Urinary bladder (tissue), 4 donors: ENCODE measurements around the gene CETP. TPM values are rescaled to one million over a fixed set of nuclear protein-coding genes. Genes with fewer than 3 reads are reported as not detected.

Experiments used
- DNase-seq: peaks from one replicate; pipeline ENCODE4 v3.0.0-alpha.2; 2015; ENCODE audit errors: extremely low spot score
- H3K27ac ChIP-seq: one replicate; pipeline ENCODE4 v1.5.1; 2013; ENCODE audit warnings: low read depth, mild to moderate bottlenecking, moderate library complexity
- H3K36me3 ChIP-seq: one replicate; pipeline ENCODE4 v1.6.1; 2013; ENCODE audit warnings: mild to moderate bottlenecking, moderate library complexity; ENCODE audit not compliant: insufficient read depth
- H3K4me1 ChIP-seq: one replicate; pipeline ENCODE4 v1.6.1; 2013; ENCODE audit warnings: mild to moderate bottlenecking, moderate library complexity; ENCODE audit not compliant: insufficient read depth
- H3K4me3 ChIP-seq: one replicate; pipeline ENCODE4 v1.5.1; 2013; ENCODE audit warnings: low read depth, low read length
- WGBS: extraction: QIAGEN DNeasy Blood & Tissue Kit; methylation state at CpG from one replicate; pipeline ENCODE4 v1.1.7; 2013; 5-methylcytosine and 5-hydroxymethylcytosine counted together
- polyA plus RNA-seq: library from polyadenylated mRNA; stranded (reverse); fragments of 200-250 nt; gene quantifications from one replicate; pipeline ENCODE4 v1.2.3, GENCODE V29; 2013
- total RNA-seq: library from RNA; depleted of rRNA; stranded (reverse); fragments of >200 nt; gene quantifications from one replicate; pipeline ENCODE4 v1.2.3, GENCODE V29; 2014
- donor health status: healthy with polysubstance abuse.
- donor health status: healthy.

Gene CETP
- total and polyA plus RNA-seq, 2 donors = 0.25 to 1.6 TPM

DNA sequence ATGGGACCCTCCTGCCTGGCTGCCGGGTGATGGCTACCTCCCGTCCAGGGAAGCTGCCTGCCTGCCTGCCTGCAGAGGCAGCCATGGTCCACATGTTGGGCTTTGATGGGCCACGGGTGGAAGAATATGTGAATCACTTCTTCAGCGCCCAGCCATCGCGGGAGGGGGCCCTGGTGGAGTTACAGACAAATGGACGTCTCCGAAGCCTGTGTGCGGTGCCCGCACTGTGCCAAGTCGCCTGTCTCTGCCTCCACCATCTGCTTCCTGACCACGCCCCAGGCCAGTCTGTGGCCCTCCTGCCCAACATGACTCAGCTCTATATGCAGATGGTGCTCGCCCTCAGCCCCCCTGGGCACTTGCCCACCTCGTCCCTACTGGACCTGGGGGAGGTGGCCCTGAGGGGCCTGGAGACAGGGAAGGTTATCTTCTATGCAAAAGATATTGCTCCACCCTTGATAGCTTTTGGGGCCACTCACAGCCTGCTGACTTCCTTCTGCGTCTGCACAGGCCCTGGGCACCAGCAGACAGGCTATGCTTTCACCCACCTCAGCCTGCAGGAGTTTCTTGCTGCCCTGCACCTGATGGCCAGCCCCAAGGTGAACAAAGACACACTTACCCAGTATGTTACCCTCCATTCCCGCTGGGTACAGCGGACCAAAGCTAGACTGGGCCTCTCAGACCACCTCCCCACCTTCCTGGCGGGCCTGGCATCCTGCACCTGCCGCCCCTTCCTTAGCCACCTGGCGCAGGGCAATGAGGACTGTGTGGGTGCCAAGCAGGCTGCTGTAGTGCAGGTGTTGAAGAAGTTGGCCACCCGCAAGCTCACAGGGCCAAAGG is 64.4 kb downstream of the CETP start:
- H3K4me3 ChIP-seq = no peak overlapping the region
- no peak for DNase-seq
- no peak overlapping the region for H3K27ac ChIP-seq
- H3K4me1 ChIP-seq = no peaks in the 10 kb centered on the region
- WGBS = 92% methylated on average over 21 of the region's 21 CpGs
- H3K36me3 ChIP-seq = no peaks in the 10 kb centered on the region

- DNase-seq = no peak
- Histone ChIP-seq H3K36me3 (no peaks in the 10 kb centered on the region), H3K27ac (no peak overlapping the region)
Observed at GRCh38 chr16:57026778-57027062, 65.0 kb downstream of the CETP start.

GRCh38 chr16:57027067-57027466 is 65.3 kb downstream of the CETP start:
- no peaks in the 10 kb centered on the region for H3K4me1 ChIP-seq
- 96% methylated on average over 2 of the region's 2 CpGs for WGBS
- no peak for DNase-seq
- H3K36me3 ChIP-seq = no peaks in the 10 kb centered on the region
- H3K27ac ChIP-seq = no peak overlapping the region
- H3K4me3 ChIP-seq = no peak overlapping the region

More at GRCh38 chr16:57026778-57027062, 65.0 kb downstream of the CETP start:
- no peak overlapping the region for H3K4me3 ChIP-seq
- WGBS = 86% methylated on average over 3 of the region's 3 CpGs
- H3K4me1 ChIP-seq = no peaks in the 10 kb centered on the region

GRCh38 chr16:57028086-57028485 is 66.3 kb downstream of the CETP start:
- DNase-seq = no peak
- H3K27ac ChIP-seq = no peak overlapping the region
- H3K4me1 ChIP-seq = no peaks in the 10 kb centered on the region
- no peaks in the 10 kb centered on the region for H3K36me3 ChIP-seq
- WGBS = 62% methylated on average over 4 of the region's 4 CpGs
- H3K4me3 ChIP-seq = no peak overlapping the region

- no peak overlapping the region for H3K27ac ChIP-seq
- no peak overlapping the region for H3K4me3 ChIP-seq
- H3K4me1 ChIP-seq = no peaks in the 10 kb centered on the region
- no peak for DNase-seq
- H3K36me3 ChIP-seq = no peaks in the 10 kb centered on the region
- 89% methylated on average over 16 of the region's 16 CpGs for WGBS
Observed at GRCh38 chr16:57029161-57030160, 67.7 kb downstream of the CETP start.

DNA sequence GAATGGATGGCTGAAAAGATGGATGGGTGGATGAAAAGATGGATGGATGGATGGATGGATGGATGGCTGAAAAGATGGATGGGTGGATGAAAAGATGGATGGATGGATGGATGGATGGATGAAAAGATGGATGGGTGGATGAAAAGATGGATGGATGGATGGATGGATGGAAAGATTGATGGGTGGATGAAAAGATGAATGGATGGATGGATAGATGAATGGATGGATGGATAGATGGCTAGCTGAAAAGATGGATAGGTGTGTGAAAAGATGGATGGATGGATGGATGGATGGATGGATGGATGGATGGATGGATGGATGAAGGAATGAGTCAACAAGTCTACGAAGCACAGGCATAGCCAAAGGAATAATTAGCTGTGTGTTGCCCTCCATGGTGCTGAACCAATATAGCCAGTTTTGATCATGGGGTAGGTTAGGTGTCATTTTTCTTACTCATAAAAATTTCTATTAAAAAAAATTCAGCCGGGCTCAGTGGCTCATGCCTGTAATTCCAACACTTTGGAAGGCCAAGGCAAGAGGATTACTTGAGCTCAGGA is 68.7 kb downstream of the CETP start:
- Histone ChIP-seq H3K36me3 (no peaks in the 10 kb centered on the region), H3K4me1 (no peaks in the 10 kb centered on the region), H3K4me3 (no peak overlapping the region), H3K27ac (no peak overlapping the region)
- DNase-seq = no peak
- WGBS = 93% methylated on average over 2 of the region's 2 CpGs

DNA sequence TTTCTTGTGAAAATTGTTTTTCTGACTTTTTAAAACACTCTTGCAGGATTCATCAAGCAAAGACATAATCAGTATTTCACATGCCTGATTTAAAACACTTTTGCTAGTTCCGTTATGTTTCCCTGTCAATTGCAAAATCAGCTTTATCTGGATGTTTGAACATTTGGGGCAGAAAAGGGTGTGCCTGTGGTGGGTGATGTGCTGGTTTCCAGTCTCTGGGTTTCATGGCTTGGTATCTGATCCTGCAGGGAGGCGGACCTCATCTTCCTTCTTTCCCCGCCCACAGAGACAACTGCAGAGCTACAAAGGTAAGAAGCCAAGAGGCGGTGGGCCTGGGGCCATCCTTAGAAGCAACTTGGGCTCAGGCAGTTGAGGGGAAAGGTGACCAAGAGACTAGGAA is 69.4 kb downstream of the CETP start:
- 92% methylated on average over 4 of the region's 4 CpGs for WGBS
- H3K36me3 ChIP-seq = no peaks in the 10 kb centered on the region
- no peak overlapping the region for H3K27ac ChIP-seq
- no peaks in the 10 kb centered on the region for H3K4me1 ChIP-seq
- DNase-seq = no peak
- H3K4me3 ChIP-seq = no peak overlapping the region

GRCh38 chr16:57032346-57032745 is 70.6 kb downstream of the CETP start:
- no peak for DNase-seq
- Histone ChIP-seq H3K4me1 (no peaks in the 10 kb centered on the region), H3K4me3 (no peak overlapping the region), H3K27ac (no peak overlapping the region), H3K36me3 (no peaks in the 10 kb centered on the region)

- H3K27ac ChIP-seq = no peak overlapping the region
- H3K36me3 ChIP-seq = no peaks in the 10 kb centered on the region
- WGBS = 95% methylated on average over 5 of the region's 5 CpGs
Observed at GRCh38 chr16:57032931-57033330, 71.2 kb downstream of the CETP start.

More at GRCh38 chr16:57032931-57033330, 71.2 kb downstream of the CETP start:
- Histone ChIP-seq H3K4me3 (no peak overlapping the region), H3K4me1 (no peaks in the 10 kb centered on the region)
- no peak for DNase-seq

Other genes starting within 250 kb of the CETP start
- 49.0 TPM for gene NUP93, start 231.8 kb upstream of the CETP start, total RNA-seq
- 25.1 TPM for gene NUP93, start 231.8 kb upstream of the CETP start, polyA plus RNA-seq
- gene SLC12A3, start 96.7 kb upstream of the CETP start, total RNA-seq = 0.16 TPM
- gene SLC12A3, start 96.7 kb upstream of the CETP start, polyA plus RNA-seq = 0.06 TPM
- gene HERPUD1, start 29.8 kb upstream of the CETP start, total RNA-seq = 113 TPM
- gene HERPUD1, start 29.8 kb upstream of the CETP start, polyA plus RNA-seq = 102 TPM
- 10.7 TPM for gene NLRC5, start 27.6 kb downstream of the CETP start, total RNA-seq
- 13.3 TPM for gene NLRC5, start 27.6 kb downstream of the CETP start, polyA plus RNA-seq
- gene CPNE2, start 130.6 kb downstream of the CETP start, total RNA-seq = 24.6 TPM
- gene CPNE2, start 130.6 kb downstream of the CETP start, polyA plus RNA-seq = 43.0 TPM
- 61.8 TPM for gene PSME3IP1, start 224.1 kb downstream of the CETP start, total RNA-seq
- 63.1 TPM for gene PSME3IP1, start 224.1 kb downstream of the CETP start, polyA plus RNA-seq
- 59.5 TPM for gene RSPRY1, start 224.4 kb downstream of the CETP start, total RNA-seq
- gene RSPRY1, start 224.4 kb downstream of the CETP start, polyA plus RNA-seq = 18.3 TPM